ENCODE results near the gene NEUROG3. TPM values are rescaled to one million over a fixed set of nuclear protein-coding genes. Genes with fewer than 3 reads are reported as not detected.

Gene NEUROG3, protein sequence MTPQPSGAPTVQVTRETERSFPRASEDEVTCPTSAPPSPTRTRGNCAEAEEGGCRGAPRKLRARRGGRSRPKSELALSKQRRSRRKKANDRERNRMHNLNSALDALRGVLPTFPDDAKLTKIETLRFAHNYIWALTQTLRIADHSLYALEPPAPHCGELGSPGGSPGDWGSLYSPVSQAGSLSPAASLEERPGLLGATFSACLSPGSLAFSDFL
- polyA plus RNA-seq (2013, experiment 1 of 2): not detected
- not detected for polyA plus RNA-seq (2013, experiment 2 of 2)

DNA sequence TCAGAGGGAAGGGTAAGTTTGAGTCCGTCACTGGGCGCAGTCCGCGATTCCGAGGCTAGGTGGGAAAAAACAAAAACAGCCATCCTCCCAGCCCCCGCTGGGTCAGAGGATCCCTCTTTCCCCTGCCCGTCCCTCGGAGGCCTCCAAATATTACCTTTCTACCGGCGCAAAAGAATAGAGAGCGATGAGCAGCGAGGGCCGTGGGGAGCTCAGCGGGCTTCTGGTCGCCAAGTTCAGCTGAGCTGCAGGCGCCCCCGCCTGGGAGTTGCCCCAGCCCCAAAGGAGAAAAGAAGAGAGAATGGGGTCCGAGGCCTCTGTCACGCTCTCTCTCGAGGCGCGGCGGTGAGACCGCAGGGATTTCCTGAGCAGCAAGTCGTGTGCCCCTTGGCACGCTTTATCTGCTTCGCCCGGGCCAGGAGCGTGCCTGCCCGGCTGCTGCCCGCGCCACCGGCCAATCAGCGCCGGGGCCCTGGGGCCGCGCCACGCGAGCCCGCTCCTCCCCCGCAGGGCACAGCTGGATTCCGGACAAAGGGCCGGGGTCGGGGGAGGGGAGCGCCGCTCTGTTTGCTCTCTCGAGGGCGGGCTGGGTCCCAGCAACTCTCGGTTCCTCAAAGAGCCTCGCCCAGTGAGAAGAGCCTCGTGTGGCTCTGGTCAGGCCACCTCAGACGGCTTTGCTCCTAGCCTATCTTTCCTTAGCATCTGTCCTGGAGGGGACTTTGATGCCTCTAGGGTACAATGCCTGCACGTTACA is at the start of gene NEUROG3:
NEUROG3 (minus strand) TSS at position 367 of the 751 bp plus-strand sequence. CDS start 379 bp downstream, outside the sequence.
- no peak within 1 kb of the TSS for H3K4ac ChIP-seq (ENCODE audit: low read depth in 1 of 2, low read length in 2 of 2)
- H3K36me3 ChIP-seq (ENCODE audit: control insufficient read depth in 1 of 2, insufficient read depth in 2 of 2, low read depth in 1 of 2, low read length in 2 of 2): no peaks in the 10 kb centered on the region
- no peak within 1 kb of the TSS for H3K4me3 ChIP-seq (ENCODE audit: insufficient read depth in 1 of 2, low read depth in 1 of 2, low read length in 2 of 2)
- H3K27ac ChIP-seq (ENCODE audit: low read length, poor library complexity, severe bottlenecking): no peak within 1 kb of the TSS
- no peak within 1 kb of the TSS for H4K91ac ChIP-seq (ENCODE audit: low read length)
- peak within 1 kb of the TSS; percentile 33 for H3K4me2 ChIP-seq (ENCODE audit: low read length, poor library complexity, severe bottlenecking)
- no peak within 1 kb of the TSS for H2BK5ac ChIP-seq (ENCODE audit: low read depth, low read length, poor library complexity, severe bottlenecking)
- no peak within 1 kb of the TSS for H2AK5ac ChIP-seq (ENCODE audit: low read length, severe bottlenecking)
- H3K9ac ChIP-seq (ENCODE audit: low read length): no peak within 1 kb of the TSS
- H3K79me1 ChIP-seq (replicated peaks; ENCODE audit: low read length, poor library complexity, severe bottlenecking): no peaks in the 10 kb centered on the region
- H2BK120ac ChIP-seq (ENCODE audit: low read depth, low read length): no peak within 1 kb of the TSS
- no peak within 1 kb of the TSS for H2BK12ac ChIP-seq (ENCODE audit: low read length in 2 of 2)
- peaks cover 11% of the 10 kb centered on the region for H3K4me1 ChIP-seq (ENCODE audit: control insufficient read depth, insufficient read depth, low read depth, low read length)
- H3K9me3 ChIP-seq (ENCODE audit: control insufficient read depth, low read length): no peaks in the 10 kb centered on the region
- H2AFZ ChIP-seq (ENCODE audit: low read depth, low read length): no peak within 1 kb of the TSS
- H3K23ac ChIP-seq (ENCODE audit: low read length in 2 of 2): peak within 1 kb of the TSS in 1 of 2 experiments; percentile 16
- no peak within 1 kb of the TSS for H2BK15ac ChIP-seq (ENCODE audit: low read depth, poor library complexity, severe bottlenecking)
- WGBS: 2% methylated on average over 52 of the region's 53 CpGs
- no peak within 1 kb of the TSS for H3K14ac ChIP-seq (ENCODE audit: low read length in 2 of 2)
- no peak within 1 kb of the TSS for H3K18ac ChIP-seq (ENCODE audit: low read depth in 1 of 2, low read length in 2 of 2)
- no peak within 1 kb of the TSS for H4K8ac ChIP-seq (ENCODE audit: low read length)
- peaks cover 99 to 100% of the 10 kb centered on the region in 2 experiments for H3K27me3 ChIP-seq (ENCODE audit: control insufficient read depth in 1 of 2, insufficient read depth in 1 of 2, low read length in 2 of 2)
- no peak for DNase-seq

DNA sequence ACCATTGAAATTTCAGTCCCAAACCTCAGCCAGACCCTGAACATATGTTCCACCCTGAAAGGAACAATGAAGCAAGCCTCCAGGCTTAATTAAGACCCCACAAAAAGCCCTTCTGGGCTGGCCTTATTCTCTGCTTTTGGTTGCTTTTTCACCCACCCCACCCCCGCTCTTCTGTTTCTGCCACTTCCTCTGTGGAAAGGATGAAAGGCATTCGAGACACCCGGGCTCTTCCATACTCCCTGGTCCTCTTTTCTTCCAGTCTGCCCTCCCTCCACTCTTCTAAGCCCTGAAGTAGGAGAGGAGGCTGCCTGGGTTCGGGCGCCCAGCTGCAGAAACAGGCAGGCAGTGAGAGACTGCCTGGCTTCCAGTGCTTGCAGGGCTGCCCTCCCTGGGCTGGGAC is 47.4 kb upstream of the NEUROG3 start:
- H2BK15ac ChIP-seq (ENCODE audit: low read depth, poor library complexity, severe bottlenecking): no peak overlapping the region
- no peak overlapping the region for H2BK12ac ChIP-seq (ENCODE audit: low read length in 2 of 2)
- no peak overlapping the region for H4K8ac ChIP-seq (ENCODE audit: low read length)
- no peak overlapping the region for H3K14ac ChIP-seq (ENCODE audit: low read length in 2 of 2)
- no peak overlapping the region for H3K4me2 ChIP-seq (ENCODE audit: low read length, poor library complexity, severe bottlenecking)
- H3K79me1 ChIP-seq (replicated peaks; ENCODE audit: low read length, poor library complexity, severe bottlenecking): no peaks in the 10 kb centered on the region
- H2BK5ac ChIP-seq (ENCODE audit: low read depth, low read length, poor library complexity, severe bottlenecking): no peak overlapping the region
- no peak overlapping the region for H4K91ac ChIP-seq (ENCODE audit: low read length)
- H3K36me3 ChIP-seq (ENCODE audit: control insufficient read depth in 1 of 2, insufficient read depth in 2 of 2, low read depth in 1 of 2, low read length in 2 of 2): no peaks in the 10 kb centered on the region
- 57% methylated on average over 5 of the region's 5 CpGs for WGBS
- H3K27ac ChIP-seq (ENCODE audit: low read length, poor library complexity, severe bottlenecking): no peak overlapping the region
- H3K18ac ChIP-seq (ENCODE audit: low read depth in 1 of 2, low read length in 2 of 2): no peak overlapping the region
- H2AFZ ChIP-seq (ENCODE audit: low read depth, low read length): no peak overlapping the region
- H3K9ac ChIP-seq (ENCODE audit: low read length): no peak overlapping the region
- H3K27me3 ChIP-seq (ENCODE audit: control insufficient read depth in 1 of 2, insufficient read depth in 1 of 2, low read length in 2 of 2): peaks cover 50 to 61% of the 10 kb centered on the region in 2 experiments
- no peak overlapping the region for H3K4me3 ChIP-seq (ENCODE audit: insufficient read depth in 1 of 2, low read depth in 1 of 2, low read length in 2 of 2)
- DNase-seq: no peak
- H2BK120ac ChIP-seq (ENCODE audit: low read depth, low read length): no peak overlapping the region
- H3K4ac ChIP-seq (ENCODE audit: low read depth in 1 of 2, low read length in 2 of 2): no peak overlapping the region
- peaks cover 31% of the 10 kb centered on the region for H3K9me3 ChIP-seq (ENCODE audit: control insufficient read depth, low read length)
- no peak overlapping the region for H2AK5ac ChIP-seq (ENCODE audit: low read length, severe bottlenecking)
- no peak overlapping the region for H3K23ac ChIP-seq (ENCODE audit: low read length in 2 of 2)
- no peaks in the 10 kb centered on the region for H3K4me1 ChIP-seq (ENCODE audit: control insufficient read depth, insufficient read depth, low read depth, low read length)

GRCh38 chr10:69619626-69620025 is 46.4 kb upstream of the NEUROG3 start:
- no peak for DNase-seq
- H3K18ac ChIP-seq (ENCODE audit: low read depth in 1 of 2, low read length in 2 of 2): no peak overlapping the region
- 81% methylated on average over 7 of the region's 7 CpGs for WGBS
- no peak overlapping the region for H4K8ac ChIP-seq (ENCODE audit: low read length)
- H3K9me3 ChIP-seq (ENCODE audit: control insufficient read depth, low read length): peaks cover 25% of the 10 kb centered on the region
- peaks cover 53 to 57% of the 10 kb centered on the region in 2 experiments for H3K27me3 ChIP-seq (ENCODE audit: control insufficient read depth in 1 of 2, insufficient read depth in 1 of 2, low read length in 2 of 2)
- no peak overlapping the region for H3K27ac ChIP-seq (ENCODE audit: low read length, poor library complexity, severe bottlenecking)
- H4K91ac ChIP-seq (ENCODE audit: low read length): no peak overlapping the region
- H2AFZ ChIP-seq (ENCODE audit: low read depth, low read length): no peak overlapping the region
- no peaks in the 10 kb centered on the region for H3K36me3 ChIP-seq (ENCODE audit: control insufficient read depth in 1 of 2, insufficient read depth in 2 of 2, low read depth in 1 of 2, low read length in 2 of 2)
- H2AK5ac ChIP-seq (ENCODE audit: low read length, severe bottlenecking): no peak overlapping the region
- H3K9ac ChIP-seq (ENCODE audit: low read length): no peak overlapping the region
- no peak overlapping the region for H2BK5ac ChIP-seq (ENCODE audit: low read depth, low read length, poor library complexity, severe bottlenecking)
- no peaks in the 10 kb centered on the region for H3K79me1 ChIP-seq (replicated peaks; ENCODE audit: low read length, poor library complexity, severe bottlenecking)
- H3K14ac ChIP-seq (ENCODE audit: low read length in 2 of 2): no peak overlapping the region
- no peak overlapping the region for H3K4me3 ChIP-seq (ENCODE audit: insufficient read depth in 1 of 2, low read depth in 1 of 2, low read length in 2 of 2)
- H3K23ac ChIP-seq (ENCODE audit: low read length in 2 of 2): no peak overlapping the region
- H3K4me2 ChIP-seq (ENCODE audit: low read length, poor library complexity, severe bottlenecking): no peak overlapping the region
- no peak overlapping the region for H2BK12ac ChIP-seq (ENCODE audit: low read length in 2 of 2)
- H2BK15ac ChIP-seq (ENCODE audit: low read depth, poor library complexity, severe bottlenecking): no peak overlapping the region
- H2BK120ac ChIP-seq (ENCODE audit: low read depth, low read length): no peak overlapping the region
- H3K4me1 ChIP-seq (ENCODE audit: control insufficient read depth, insufficient read depth, low read depth, low read length): no peaks in the 10 kb centered on the region
- no peak overlapping the region for H3K4ac ChIP-seq (ENCODE audit: low read depth in 1 of 2, low read length in 2 of 2)

DNA sequence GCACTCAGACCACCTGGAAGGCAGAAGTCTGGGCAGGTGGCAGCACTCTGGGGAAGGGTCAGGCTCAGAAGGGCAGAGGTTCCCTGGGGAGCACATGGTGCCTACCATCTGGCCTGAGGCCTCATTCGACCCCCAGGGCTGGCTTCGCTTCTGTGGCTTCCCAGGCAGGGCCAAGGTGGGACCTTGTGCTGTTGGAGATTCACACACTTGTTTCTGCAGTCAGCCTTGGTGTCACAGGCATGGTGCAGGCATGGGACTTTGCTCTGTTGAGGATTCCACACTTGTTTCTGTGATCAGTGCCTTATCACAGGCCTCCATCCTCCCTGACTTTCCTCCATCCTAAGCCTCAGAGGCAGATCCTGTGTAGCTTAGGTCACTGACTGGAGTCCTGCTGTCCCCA is 45.5 kb upstream of the NEUROG3 start:
- Histone ChIP-seq H4K91ac (ENCODE audit: low read length) (no peak overlapping the region), H2BK5ac (ENCODE audit: low read depth, low read length, poor library complexity, severe bottlenecking) (no peak overlapping the region), H3K27ac (ENCODE audit: low read length, poor library complexity, severe bottlenecking) (no peak overlapping the region), H3K14ac (ENCODE audit: low read length in 2 of 2) (peak overlapping the region in 1 of 2 experiments; percentile 62), H3K4me2 (ENCODE audit: low read length, poor library complexity, severe bottlenecking) (no peak overlapping the region), H3K9me3 (ENCODE audit: control insufficient read depth, low read length) (peaks cover 23% of the 10 kb centered on the region), H2AK5ac (ENCODE audit: low read length, severe bottlenecking) (no peak overlapping the region), H3K4me3 (ENCODE audit: insufficient read depth in 1 of 2, low read depth in 1 of 2, low read length in 2 of 2) (no peak overlapping the region), H2BK15ac (ENCODE audit: low read depth, poor library complexity, severe bottlenecking) (no peak overlapping the region), H3K4ac (ENCODE audit: low read depth in 1 of 2, low read length in 2 of 2) (no peak overlapping the region), H3K4me1 (ENCODE audit: control insufficient read depth, insufficient read depth, low read depth, low read length) (no peaks in the 10 kb centered on the region), H4K8ac (ENCODE audit: low read length) (no peak overlapping the region), H3K18ac (ENCODE audit: low read depth in 1 of 2, low read length in 2 of 2) (no peak overlapping the region), H3K23ac (ENCODE audit: low read length in 2 of 2) (no peak overlapping the region), H3K9ac (ENCODE audit: low read length) (no peak overlapping the region), H2AFZ (ENCODE audit: low read depth, low read length) (no peak overlapping the region), H3K79me1 (replicated peaks; ENCODE audit: low read length, poor library complexity, severe bottlenecking) (no peaks in the 10 kb centered on the region), H3K27me3 (ENCODE audit: control insufficient read depth in 1 of 2, insufficient read depth in 1 of 2, low read length in 2 of 2) (peaks cover 61 to 62% of the 10 kb centered on the region in 2 experiments), H2BK120ac (ENCODE audit: low read depth, low read length) (no peak overlapping the region), H3K36me3 (ENCODE audit: control insufficient read depth in 1 of 2, insufficient read depth in 2 of 2, low read depth in 1 of 2, low read length in 2 of 2) (no peaks in the 10 kb centered on the region), H2BK12ac (ENCODE audit: low read length in 2 of 2) (no peak overlapping the region)
- WGBS: 60% methylated on average over 2 of the region's 2 CpGs
- DNase-seq: no peak
